Pancreas (tissue), 10 donors: ENCODE data around the gene SCN3B. TPM values are rescaled to one million over a fixed set of nuclear protein-coding genes. Genes with fewer than 3 reads are reported as not detected.
A peak's percentile ranks its signal among the peaks of the same experiment; 100 is the strongest.

ENCODE experiments used
- ATAC-seq, 4 donors: fragments of 200-7000 bp; cut with Tn5 transposase; one replicate each; pipeline versions ENCODE4 v1.8.0 to v1.9.1; 2020; ENCODE audit warnings: mild to moderate bottlenecking in 4 of 4, moderate library complexity in 4 of 4
- DNase-seq, 6 donors: peaks; one replicate each; pipeline ENCODE4 v3.0.0-alpha.2; 2020
- FAIRE-seq: peaks from 2 replicates; lab custom pipeline; 2012; peaks lifted over from hg19 to GRCh38; lab: Jason Lieb, UNC
- H3K27ac ChIP-seq, 4 donors: fragments of 200-600 bp; sonication (generic); 1 replicate in 3 of 4; 2 replicates in 1 of 4; pipeline versions ENCODE4 v1.5.0 to v1.8.0; 2020
- H3K27me3 ChIP-seq, 4 donors: fragments of 200-600 bp; one replicate each; pipeline ENCODE4 v1.8.0; 2021
- H3K36me3 ChIP-seq, 3 donors: fragments of 200-600 bp; sonication (generic) in 1 of 3; one replicate each; pipeline versions ENCODE4 v1.5.0 to v1.8.0; 2020 to 2021
- H3K4me1 ChIP-seq, 3 donors: fragments of 200-600 bp; one replicate each; pipeline ENCODE4 v1.8.0; 2021
- H3K4me3 ChIP-seq, 4 donors: fragments of 200-600 bp; sonication (generic) in 2 of 4; one replicate each; pipeline versions ENCODE4 v1.5.0 to v1.8.0; 2020 to 2021
- H3K9me3 ChIP-seq, 4 donors: fragments of 200-600 bp; one replicate each; pipeline ENCODE4 v1.8.0; 2021
- CTCF ChIP-seq, 4 donors: fragments of 200-600 bp; sonication (generic) in 3 of 4; IDR thresholded peaks; one replicate each; pipeline versions ENCODE4 v1.5.0 to v1.8.0; 2021; ENCODE audit warnings: antibody characterized with exemption in 4 of 4
- WGBS, 2 donors: extraction: QIAGEN DNeasy Blood & Tissue Kit; methylation state at CpG; one replicate each; pipeline ENCODE4 v1.1.7; 2013; 5-methylcytosine and 5-hydroxymethylcytosine counted together
- intact Hi-C, 3 donors: fragments of 100-400 bp; cut with DNase I; formaldehyde crosslinking; loops; one replicate each; pipeline versions ENCODE4 v1.11.1 to v1.14.2; 2022
- polyA plus RNA-seq, 2 donors: library from polyadenylated mRNA; stranded (reverse); fragments of 200-250 nt; gene quantifications; one replicate each; pipeline ENCODE4 v1.2.3, GENCODE V29; 2013
- total RNA-seq, 6 donors: library from RNA; stranded (reverse); fragmentation: NEBNext Ultra II Directional in 4 of 6; extraction: Animal tissue kit (Norgen Biotek cat#: 25700) in 4 of 6; gene quantifications; one replicate each; pipeline versions ENCODE4 v1.2.1 to v1.2.4, GENCODE V29; 2021 to 2023
- donor health status: healthy with polysubstance abuse.
- donor health status: DM: no; HTN: no; CAD: no; lungs with moderate emphysema.
- donor health status: DM: no; HTN: no; CAD: no.
- donor health status: control.
- donor health status: control.
- donor health status: Bipolar disorder and iron deficiency.
- donor health status: DM: yes; HTN: yes; CAD: no.
- donor health status: DM: no; HTN: no; CAD: no.
- donor health status: DM: no; HTN: no; CAD: no.
- donor health status: DM: yes; HTN: yes; CAD: no.

SCN3B gene
- total and polyA plus RNA-seq, 8 donors = 0.44 to 4.5 (median 1.1) TPM

- no peak overlapping the region for H3K4me3 ChIP-seq
- 88 to 92% methylated on average over 4 of the region's 4 CpGs for WGBS, 2 donors
- peaks cover 0 to 5% (median 0%) of the 10 kb centered on the region in 3 donors for H3K4me1 ChIP-seq
- intact Hi-C loops = no loop called here
- H3K9me3 ChIP-seq = no peaks in the 10 kb centered on the region
- H3K27ac ChIP-seq = no peak overlapping the region
- DNase-seq = no peak
- no peak for ATAC-seq
- FAIRE-seq = no peak
- TF ChIP-seq CTCF (IDR thresholded peaks at IDR 0.05) = no peak
- H3K27me3 ChIP-seq = no peaks in the 10 kb centered on the region
- no peaks in the 10 kb centered on the region for H3K36me3 ChIP-seq
These were observed 70.2 kb downstream of the SCN3B start for GRCh38 chr11:123584186-123584585.

- no peak for TF ChIP-seq CTCF (IDR thresholded peaks at IDR 0.05)
- FAIRE-seq (no peak), DNase-seq (no peak), ATAC-seq (no peak)
- 84 to 86% methylated on average over 12 of the region's 12 CpGs for WGBS, 2 donors
- no peaks in the 10 kb centered on the region for H3K27me3 ChIP-seq
- no peaks in the 10 kb centered on the region for H3K36me3 ChIP-seq
- no peaks in the 10 kb centered on the region for H3K9me3 ChIP-seq
- H3K4me1 ChIP-seq = peaks cover 0 to 5% (median 0%) of the 10 kb centered on the region in 3 donors
- no peak overlapping the region for H3K4me3 ChIP-seq
- H3K27ac ChIP-seq = no peak overlapping the region
- intact Hi-C loops = no loop called here
These were observed 71.4 kb downstream of the SCN3B start for GRCh38 chr11:123582992-123583504.

GRCh38 chr11:123581651-123582399, 72.6 kb downstream of the SCN3B start:
- Histone ChIP-seq H3K4me3 (no peak overlapping the region), H3K27me3 (no peaks in the 10 kb centered on the region), H3K9me3 (no peaks in the 10 kb centered on the region), H3K4me1 (peaks cover 0 to 3% (median 0%) of the 10 kb centered on the region in 3 donors), H3K36me3 (no peaks in the 10 kb centered on the region), H3K27ac (no peak overlapping the region)
- TF ChIP-seq CTCF (IDR thresholded peaks at IDR 0.05) = no peak
- no peak for FAIRE-seq
- intact Hi-C loops = no loop called here
- no peak for ATAC-seq
- WGBS, 2 donors = 78 to 85% methylated on average over 22 of the region's 22 CpGs
- DNase-seq = no peak

GRCh38 chr11:123580557-123581275, 73.7 kb downstream of the SCN3B start:
- intact Hi-C loops = no loop called here
- DNase-seq (peak; percentile 63 to 91 (median 78)), ATAC-seq (peak; percentile 88 to 98 (median 94)), FAIRE-seq (no peak)
- Histone ChIP-seq H3K27ac (no peak overlapping the region), H3K27me3 (peaks cover 0 to 5% (median 2%) of the 10 kb centered on the region in 4 donors), H3K9me3 (no peaks in the 10 kb centered on the region), H3K4me1 (peaks cover 0 to 3% (median 0%) of the 10 kb centered on the region in 3 donors), H3K36me3 (no peaks in the 10 kb centered on the region), H3K4me3 (no peak overlapping the region)
- peak; percentile 84 to 95 (median 92) for TF ChIP-seq CTCF (IDR thresholded peaks at IDR 0.05)
- 4 to 6% methylated on average over 25 of the region's 25 CpGs for WGBS, 2 donors
